ENCODE data around the gene PAK1.

PAK1 gene

DNA sequence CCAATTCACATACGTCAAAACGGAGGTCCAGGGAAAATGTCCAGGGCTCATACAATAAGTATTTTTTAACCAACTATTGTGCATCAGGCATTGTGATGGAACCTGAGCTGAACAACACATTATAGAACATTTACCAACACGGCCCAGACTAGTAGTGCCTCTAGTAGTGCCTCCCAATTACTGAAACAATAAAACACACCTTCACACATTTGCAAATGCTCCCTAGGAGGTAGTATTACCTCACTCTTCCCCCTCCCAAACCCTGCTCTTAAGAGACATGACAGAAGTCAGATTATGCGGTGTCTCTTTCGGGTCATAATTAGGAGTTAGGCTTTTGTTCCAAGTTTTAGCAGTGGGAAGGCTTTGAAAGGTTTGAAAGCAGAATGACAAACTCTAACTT is 61.1 kb downstream of the PAK1 start:
- no peak for TF ChIP-seq CTCF (IDR thresholded peaks at IDR 0.05; ENCODE audit: control insufficient read depth, insufficient read depth, low read depth, low read length, missing control alignments)
- H3K4me3 ChIP-seq (ENCODE audit: control insufficient read depth, low read depth, low read length), result no peak overlapping the region
- no peak for DNase-seq (ENCODE audit: low read depth)

DNA sequence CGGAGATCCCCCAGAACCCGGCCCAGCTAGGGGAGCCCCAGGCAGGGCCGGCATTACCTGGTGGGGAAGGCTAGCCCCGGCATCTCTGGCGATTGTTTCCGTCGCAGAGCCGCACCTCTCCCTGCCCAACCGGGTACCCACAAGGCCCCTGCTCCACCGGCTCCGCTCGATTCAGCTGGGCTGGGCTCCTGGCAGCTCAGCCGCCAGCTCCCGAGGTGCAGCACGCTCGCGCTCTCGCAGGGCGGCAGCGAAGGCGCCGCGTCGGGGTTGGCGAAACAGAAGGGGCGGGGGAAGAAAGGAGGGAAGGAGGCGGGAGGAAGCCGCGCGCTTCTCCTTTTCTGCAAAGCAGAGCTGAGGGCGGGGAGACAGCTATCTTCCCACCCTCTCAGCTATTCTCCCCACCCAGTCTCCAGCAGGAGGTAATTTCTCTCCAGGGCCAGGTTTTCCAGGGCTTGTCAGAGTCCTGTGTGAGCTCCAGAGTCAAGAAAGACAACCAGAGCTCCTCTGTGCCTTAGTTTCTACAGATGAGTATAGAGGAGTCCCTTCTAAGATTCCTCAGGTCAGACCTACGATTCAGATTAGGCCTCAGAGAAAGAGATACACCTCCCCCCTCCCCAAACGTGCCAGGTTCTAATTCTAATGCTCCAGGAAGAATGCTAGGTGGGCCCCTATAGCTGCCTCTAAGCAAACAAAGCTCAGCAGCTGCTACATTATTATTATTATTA is 62.0 kb downstream of the PAK1 start:
- TF ChIP-seq CTCF (IDR thresholded peaks at IDR 0.05; ENCODE audit: control insufficient read depth, insufficient read depth, low read depth, low read length, missing control alignments), result peak; percentile 7
- peak overlapping the region; percentile 87 for H3K4me3 ChIP-seq (ENCODE audit: control insufficient read depth, low read depth, low read length)
- peak; percentile 28 for DNase-seq (ENCODE audit: low read depth)

- DNase-seq (ENCODE audit: low read depth), result no peak
- no peak for TF ChIP-seq CTCF (IDR thresholded peaks at IDR 0.05; ENCODE audit: control insufficient read depth, insufficient read depth, low read depth, low read length, missing control alignments)
- H3K4me3 ChIP-seq (ENCODE audit: control insufficient read depth, low read depth, low read length), result peak overlapping the region; percentile 87
These were observed 62.7 kb downstream of the PAK1 start for GRCh38 chr11:77411137-77411707.

GRCh38 chr11:77410076-77410827 is 63.6 kb downstream of the PAK1 start:
- no peak for DNase-seq (ENCODE audit: low read depth)
- TF ChIP-seq CTCF (IDR thresholded peaks at IDR 0.05; ENCODE audit: control insufficient read depth, insufficient read depth, low read depth, low read length, missing control alignments), result no peak

DNA sequence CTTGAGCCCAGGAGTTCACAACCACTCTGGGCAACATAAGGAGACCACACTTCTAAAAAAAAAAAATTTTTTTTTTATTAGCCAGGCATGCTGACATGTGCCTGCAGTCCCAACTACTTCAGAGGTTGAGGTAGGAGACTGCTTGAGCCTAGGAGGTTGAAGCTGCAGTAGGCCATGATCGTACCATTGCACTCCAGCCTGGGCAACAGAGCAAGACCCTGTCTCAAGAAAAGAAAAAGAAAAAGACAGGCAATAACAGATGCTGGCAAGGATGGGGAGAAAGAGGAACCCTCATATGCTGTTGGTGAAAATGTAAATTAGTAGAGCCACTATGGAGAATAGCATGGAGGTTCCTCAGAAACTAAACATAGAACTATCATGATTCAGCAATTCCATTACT is 64.8 kb downstream of the PAK1 start:
- no peak overlapping the region for H3K4me3 ChIP-seq (ENCODE audit: control insufficient read depth, low read depth, low read length)
- no peak for TF ChIP-seq CTCF (IDR thresholded peaks at IDR 0.05; ENCODE audit: control insufficient read depth, insufficient read depth, low read depth, low read length, missing control alignments)
- DNase-seq (ENCODE audit: low read depth), result no peak

More at GRCh38 chr11:77410076-77410827, 63.6 kb downstream of the PAK1 start:
- no peak overlapping the region for H3K4me3 ChIP-seq (ENCODE audit: control insufficient read depth, low read depth, low read length)

- DNase-seq (ENCODE audit: low read depth), result peak; percentile 40
- TF ChIP-seq CTCF (IDR thresholded peaks at IDR 0.05; ENCODE audit: control insufficient read depth, insufficient read depth, low read depth, low read length, missing control alignments), result no peak
- H3K4me3 ChIP-seq (ENCODE audit: control insufficient read depth, low read depth, low read length), result no peak overlapping the region
These were observed 66.3 kb downstream of the PAK1 start for GRCh38 chr11:77407613-77408012.
